Measurements from ENCODE around the gene TPCN2. TPM values are rescaled to one million over a fixed set of nuclear protein-coding genes. Genes with fewer than 3 reads are reported as not detected.

TPCN2 gene
- total RNA-seq, 1 experiment from 2014 or later, result 16.3 TPM

- no peak overlapping the region for H3K4me3 Mint-ChIP-seq (ENCODE audit: unreplicated experiment)
- CTCF ChIA-PET, result interaction anchor here (0.7 kb wide), 1 partner anchor 874 kb away, joined by 3 read pairs; no protein-coding TSS in a partner anchor
- H3K4me1 Mint-ChIP-seq (ENCODE audit: insufficient read depth, unreplicated experiment), result peaks cover 4% of the 10 kb centered on the region
- DNase-seq (ENCODE audit: unreplicated experiment), result no peak
- no TSS peak for BruUV-seq (replicated peaks)
- POLR2A ChIA-PET, result no interaction called here
- no peak overlapping the region for H3K27ac Mint-ChIP-seq (ENCODE audit: low read depth, unreplicated experiment)
- peaks cover 14% of the 10 kb centered on the region for H3K9me3 Mint-ChIP-seq (ENCODE audit: unreplicated experiment)
- H3K27me3 Mint-ChIP-seq (ENCODE audit: insufficient read depth, unreplicated experiment), result no peaks in the 10 kb centered on the region
- no peak for TF ChIP-seq CTCF (IDR thresholded peaks at IDR 0.05; ENCODE audit: unreplicated experiment)
- intact Hi-C loops (cut with micrococcal nuclease), result no loop called here
- no peaks in the 10 kb centered on the region for H3K36me3 Mint-ChIP-seq (ENCODE audit: insufficient read depth, unreplicated experiment)
Measured at GRCh38 chr11:69178819-69179482, 130.2 kb downstream of the TPCN2 start.

GRCh38 chr11:69180226-69180625, 131.5 kb downstream of the TPCN2 start:
- H3K27me3 Mint-ChIP-seq (ENCODE audit: insufficient read depth, unreplicated experiment), result no peaks in the 10 kb centered on the region
- ChIA-PET CTCF (no interaction called here), POLR2A (no interaction called here)
- H3K4me1 Mint-ChIP-seq (ENCODE audit: insufficient read depth, unreplicated experiment), result no peaks in the 10 kb centered on the region
- intact Hi-C loops (cut with micrococcal nuclease), result no loop called here
- no peaks in the 10 kb centered on the region for H3K36me3 Mint-ChIP-seq (ENCODE audit: insufficient read depth, unreplicated experiment)
- no peak overlapping the region for H3K4me3 Mint-ChIP-seq (ENCODE audit: unreplicated experiment)
- no TSS peak for BruUV-seq (replicated peaks)
- TF ChIP-seq CTCF (IDR thresholded peaks at IDR 0.05; ENCODE audit: unreplicated experiment), result no peak
- H3K27ac Mint-ChIP-seq (ENCODE audit: low read depth, unreplicated experiment), result no peak overlapping the region
- DNase-seq (ENCODE audit: unreplicated experiment), result no peak
- peaks cover 14% of the 10 kb centered on the region for H3K9me3 Mint-ChIP-seq (ENCODE audit: unreplicated experiment)

- H3K4me3 Mint-ChIP-seq (ENCODE audit: unreplicated experiment), result no peak overlapping the region
- no peak overlapping the region for H3K27ac Mint-ChIP-seq (ENCODE audit: low read depth, unreplicated experiment)
- no peaks in the 10 kb centered on the region for H3K4me1 Mint-ChIP-seq (ENCODE audit: insufficient read depth, unreplicated experiment)
- ChIA-PET CTCF (no interaction called here), POLR2A (no interaction called here)
- no peak for TF ChIP-seq CTCF (IDR thresholded peaks at IDR 0.05; ENCODE audit: unreplicated experiment)
- no peak for DNase-seq (ENCODE audit: unreplicated experiment)
- no peaks in the 10 kb centered on the region for H3K27me3 Mint-ChIP-seq (ENCODE audit: insufficient read depth, unreplicated experiment)
- no TSS peak for BruUV-seq (replicated peaks)
- H3K36me3 Mint-ChIP-seq (ENCODE audit: insufficient read depth, unreplicated experiment), result no peaks in the 10 kb centered on the region
- H3K9me3 Mint-ChIP-seq (ENCODE audit: unreplicated experiment), result peaks cover 14% of the 10 kb centered on the region
- intact Hi-C loops (cut with micrococcal nuclease), result no loop called here
Measured at GRCh38 chr11:69180726-69181125, 132.0 kb downstream of the TPCN2 start.

GRCh38 chr11:69183613-69184012, 134.9 kb downstream of the TPCN2 start:
- no peaks in the 10 kb centered on the region for H3K36me3 Mint-ChIP-seq (ENCODE audit: insufficient read depth, unreplicated experiment)
- no peak overlapping the region for H3K4me3 Mint-ChIP-seq (ENCODE audit: unreplicated experiment)
- POLR2A ChIA-PET, result interaction anchor here (0.6 kb wide), 1 partner anchor 1244 kb away, joined by 4 read pairs; no protein-coding TSS in a partner anchor
- BruUV-seq (replicated peaks), result no TSS peak
- H3K9me3 Mint-ChIP-seq (ENCODE audit: unreplicated experiment), result peaks cover 22% of the 10 kb centered on the region
- TF ChIP-seq CTCF (IDR thresholded peaks at IDR 0.05; ENCODE audit: unreplicated experiment), result no peak
- CTCF ChIA-PET, result no interaction called here
- intact Hi-C loops (cut with micrococcal nuclease), result no loop called here
- no peaks in the 10 kb centered on the region for H3K27me3 Mint-ChIP-seq (ENCODE audit: insufficient read depth, unreplicated experiment)
- no peak for DNase-seq (ENCODE audit: unreplicated experiment)
- no peaks in the 10 kb centered on the region for H3K4me1 Mint-ChIP-seq (ENCODE audit: insufficient read depth, unreplicated experiment)
- no peak overlapping the region for H3K27ac Mint-ChIP-seq (ENCODE audit: low read depth, unreplicated experiment)

Small RNA genes within 50 kb of the gene (microRNA-seq; reads per million reads assigned to microRNA genes)
- gene MIR3164, result 1.1 reads per million

Other genes with a start within 250 kb of the TPCN2 start
- 31.8 and 34.0 TPM in 2 replicates for gene CPT1A, start 207.0 kb upstream of the TPCN2 start, total RNA-seq (2022)
- gene MRPL21, start 145.1 kb upstream of the TPCN2 start, total RNA-seq (2022), result 80.2 and 96.5 TPM in 2 replicates
- 19.8 and 29.4 TPM in 2 replicates for gene IGHMBP2, start 145.0 kb upstream of the TPCN2 start, total RNA-seq (2022)
- gene MRGPRD, start 67.9 kb upstream of the TPCN2 start, total RNA-seq (2022), result not detected in 2 replicates
- gene MRGPRF, start 35.7 kb upstream of the TPCN2 start, total RNA-seq (2022), result not detected in 2 replicates
- not detected in 2 replicates for gene SMIM38, start 107.0 kb downstream of the TPCN2 start, total RNA-seq (2022)
- gene MYEOV, start 245.2 kb downstream of the TPCN2 start, total RNA-seq (2022), result 0.49 TPM in 1 of 2 replicates, not detected in the other

All from MCF 10A (cell line).